Peyer's patch (tissue), 4 donors: ENCODE measurements around the gene CATSPERD. TPM values are rescaled to one million over a fixed set of nuclear protein-coding genes. Genes with fewer than 3 reads are reported as not detected.

Experiments used
- DNase-seq, 3 donors: peaks; one replicate each; pipeline ENCODE4 v3.0.0-alpha.2; 2017 to 2019
- H3K27ac ChIP-seq, 4 donors: fragments of 200-600 bp; sonication (generic); one replicate each; pipeline ENCODE4 v1.5.1; 2016 to 2019
- H3K27me3 ChIP-seq, 2 donors: fragments of 200-600 bp; sonication (generic); one replicate each; pipeline ENCODE4 v1.5.1; 2019
- H3K36me3 ChIP-seq, 3 donors: fragments of 200-600 bp; sonication (generic); one replicate each; pipeline ENCODE4 v1.5.1; 2016 to 2019
- H3K4me1 ChIP-seq, 4 donors: fragments of 200-600 bp; sonication (generic); one replicate each; pipeline ENCODE4 v1.5.1; 2016 to 2019
- H3K4me3 ChIP-seq, 4 donors: fragments of 200-600 bp; sonication (generic); 1 replicate in 3 of 4; 2 replicates in 1 of 4; pipeline ENCODE4 v1.5.1; 2016 to 2019; ENCODE audit warnings: mild to moderate bottlenecking in 1 of 4
- H3K9me3 ChIP-seq, 4 donors: fragments of 200-600 bp; sonication (generic); one replicate each; pipeline ENCODE4 v1.5.1; 2016 to 2019; ENCODE audit warnings: mild to moderate bottlenecking in 1 of 4
- POLR2A ChIP-seq, 2 donors: fragments of 450-650 bp; IDR thresholded peaks; one replicate each; pipeline ENCODE4 v1.5.1; 2017; ENCODE audit warnings: antibody characterized with exemption in 2 of 2, mild to moderate bottlenecking in 2 of 2, moderate library complexity in 2 of 2
- total RNA-seq, 4 donors: library from RNA; depleted of rRNA; stranded (reverse); fragments of >200 nt; gene quantifications; one replicate each; pipeline ENCODE4 v1.1.0, GENCODE V29; 2016
- TF ChIP-seq, protein P1 (sequence below), 6 experiments: fragments of 450-650 bp in 4 of 6; fragments of 200-600 bp in 2 of 6; sonication (generic) in 1 of 6; IDR thresholded peaks; one replicate each; pipeline ENCODE4 v1.5.1; 2017 to 2019; ENCODE audit warnings: antibody characterized with exemption in 6 of 6, mild to moderate bottlenecking in 3 of 6, moderate library complexity in 1 of 6

The CATSPERD gene
- total RNA-seq, 4 donors from 2014 or later = not detected

DNA sequence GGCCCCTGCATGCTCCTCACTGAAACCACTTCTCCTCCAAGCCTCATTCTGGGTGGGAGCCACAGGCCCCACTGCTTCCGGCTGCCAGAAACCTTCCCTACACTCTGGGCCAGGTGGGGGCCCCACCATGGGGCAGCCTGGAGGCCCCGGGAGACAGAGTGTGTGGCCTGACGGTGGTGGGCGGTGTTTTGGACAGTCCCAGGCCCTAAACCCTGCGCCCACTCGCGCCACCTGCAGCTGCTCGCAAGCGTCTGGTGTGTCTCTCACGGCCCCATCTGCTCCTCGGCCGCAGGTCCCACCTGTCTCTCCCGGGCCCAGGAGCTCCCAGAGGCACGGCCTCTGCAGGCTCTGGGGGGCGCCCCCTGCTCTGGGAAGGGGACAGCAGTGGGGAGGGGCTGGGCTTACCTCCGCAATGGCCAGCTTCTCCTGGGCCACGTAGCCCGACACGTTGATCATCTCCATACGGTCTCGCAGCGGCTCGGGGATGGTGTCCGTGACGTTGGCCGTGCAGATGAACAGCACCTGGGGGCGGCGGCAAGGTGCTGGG is 24.7 kb upstream of the CATSPERD start:
- no peaks in the 10 kb centered on the region for H3K9me3 ChIP-seq
- no peak for DNase-seq
- H3K27ac ChIP-seq = no peak overlapping the region
- H3K4me1 ChIP-seq = peaks cover 0 to 18% (median 10%) of the 10 kb centered on the region in 4 donors
- H3K27me3 ChIP-seq = no peaks in the 10 kb centered on the region
- H3K4me3 ChIP-seq = no peak overlapping the region
- TF ChIP-seq, protein P1, sequence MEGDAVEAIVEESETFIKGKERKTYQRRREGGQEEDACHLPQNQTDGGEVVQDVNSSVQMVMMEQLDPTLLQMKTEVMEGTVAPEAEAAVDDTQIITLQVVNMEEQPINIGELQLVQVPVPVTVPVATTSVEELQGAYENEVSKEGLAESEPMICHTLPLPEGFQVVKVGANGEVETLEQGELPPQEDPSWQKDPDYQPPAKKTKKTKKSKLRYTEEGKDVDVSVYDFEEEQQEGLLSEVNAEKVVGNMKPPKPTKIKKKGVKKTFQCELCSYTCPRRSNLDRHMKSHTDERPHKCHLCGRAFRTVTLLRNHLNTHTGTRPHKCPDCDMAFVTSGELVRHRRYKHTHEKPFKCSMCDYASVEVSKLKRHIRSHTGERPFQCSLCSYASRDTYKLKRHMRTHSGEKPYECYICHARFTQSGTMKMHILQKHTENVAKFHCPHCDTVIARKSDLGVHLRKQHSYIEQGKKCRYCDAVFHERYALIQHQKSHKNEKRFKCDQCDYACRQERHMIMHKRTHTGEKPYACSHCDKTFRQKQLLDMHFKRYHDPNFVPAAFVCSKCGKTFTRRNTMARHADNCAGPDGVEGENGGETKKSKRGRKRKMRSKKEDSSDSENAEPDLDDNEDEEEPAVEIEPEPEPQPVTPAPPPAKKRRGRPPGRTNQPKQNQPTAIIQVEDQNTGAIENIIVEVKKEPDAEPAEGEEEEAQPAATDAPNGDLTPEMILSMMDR (IDR thresholded peaks at IDR 0.05) = no peak
- no peak for TF ChIP-seq POLR2A (IDR thresholded peaks at IDR 0.05)
- peaks cover 0 to 84% (median 0%) of the 10 kb centered on the region in 3 donors for H3K36me3 ChIP-seq

DNA sequence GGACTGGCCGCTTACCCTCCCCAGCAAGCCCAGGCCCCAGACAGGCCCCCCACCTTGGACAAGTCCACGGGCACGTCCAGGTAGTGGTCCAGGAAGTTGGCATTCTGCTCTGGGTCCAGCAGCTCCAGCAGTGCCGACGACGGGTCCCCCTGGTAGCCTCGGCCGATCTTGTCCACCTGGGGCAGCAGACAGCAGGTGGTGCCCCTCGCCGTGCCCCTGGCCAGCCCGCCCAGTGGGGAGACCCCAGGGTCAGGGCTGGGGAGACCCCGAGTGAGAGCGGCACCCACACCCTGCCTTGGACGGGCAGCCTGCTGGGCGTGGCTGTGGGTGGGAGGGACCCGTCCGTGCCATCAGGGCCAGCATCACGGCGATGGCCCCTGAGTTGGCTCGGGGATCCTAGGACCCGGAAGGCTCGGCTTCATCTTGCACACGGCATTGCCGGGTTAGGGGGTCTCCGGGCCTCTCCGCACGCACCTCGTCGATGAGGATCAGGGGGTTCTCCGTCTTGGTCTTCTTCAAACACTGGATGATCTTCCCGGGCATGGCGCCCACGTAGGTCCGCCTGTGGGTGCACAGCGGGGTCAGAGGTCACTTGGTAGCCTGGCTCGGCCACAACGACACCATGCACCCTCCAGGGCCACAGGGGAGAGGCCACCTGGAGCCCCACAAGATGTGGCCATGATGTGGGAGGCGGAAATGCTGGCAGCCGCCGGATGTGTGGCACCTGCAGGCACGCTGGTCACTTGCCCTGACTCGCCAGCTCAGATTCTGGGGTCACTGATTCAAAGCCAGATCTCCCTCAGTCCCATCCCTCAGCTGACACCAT is 24.0 kb upstream of the CATSPERD start:
- Histone ChIP-seq H3K27ac (no peak overlapping the region), H3K9me3 (no peaks in the 10 kb centered on the region), H3K36me3 (peaks cover 0 to 90% (median 0%) of the 10 kb centered on the region in 3 donors), H3K4me1 (peaks cover 0 to 12% (median 7%) of the 10 kb centered on the region in 4 donors), H3K4me3 (no peak overlapping the region), H3K27me3 (no peaks in the 10 kb centered on the region)
- no peak for DNase-seq
- TF ChIP-seq POLR2A (IDR thresholded peaks at IDR 0.05) = no peak
- TF ChIP-seq, protein P1 (IDR thresholded peaks at IDR 0.05) = no peak

DNA sequence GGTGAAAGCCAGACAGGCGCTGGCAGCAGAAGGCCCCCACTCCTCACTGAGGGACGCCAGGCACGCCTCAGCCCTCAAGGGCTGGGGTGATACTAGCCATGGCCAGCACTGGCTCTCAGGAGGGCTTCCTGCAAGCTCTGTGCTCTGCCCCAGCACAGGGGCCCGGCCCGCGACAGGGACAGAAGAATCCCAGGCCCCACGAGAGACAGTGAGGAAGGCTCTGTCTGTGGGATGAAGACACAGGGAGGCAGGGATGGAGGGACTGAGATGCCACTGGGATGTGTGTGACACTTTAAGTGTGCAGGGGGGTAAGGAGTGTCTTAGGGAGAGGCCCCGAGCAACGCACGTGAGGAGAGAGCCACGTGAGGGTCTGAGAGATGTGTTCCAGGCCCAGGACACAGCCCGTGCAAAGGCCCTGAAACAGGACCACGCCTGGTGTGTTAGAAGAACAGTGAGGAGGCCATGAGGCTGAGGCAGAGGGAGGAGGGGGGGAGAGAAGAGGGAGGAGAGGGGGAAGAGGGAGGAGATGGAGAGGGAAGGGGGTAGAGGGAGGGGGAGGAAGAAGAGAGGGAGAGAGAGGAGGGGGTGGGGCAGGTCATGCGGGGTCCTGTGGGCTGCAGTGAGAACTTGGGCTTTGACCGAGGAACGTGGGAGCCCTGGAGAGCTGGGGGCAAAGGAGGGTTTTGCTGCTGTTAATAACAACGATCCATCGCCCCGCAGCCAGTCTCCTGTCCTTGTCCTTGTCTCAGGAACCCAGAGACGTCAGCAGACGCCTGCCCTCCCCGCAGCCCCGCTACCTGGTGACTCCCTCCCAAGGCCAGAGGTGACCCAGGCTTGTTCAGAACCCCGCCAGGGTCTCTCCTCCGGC is 23.2 kb upstream of the CATSPERD start:
- DNase-seq = no peak
- TF ChIP-seq, protein P1 (IDR thresholded peaks at IDR 0.05) = no peak
- no peak for TF ChIP-seq POLR2A (IDR thresholded peaks at IDR 0.05)
- Histone ChIP-seq H3K4me3 (no peak overlapping the region), H3K27ac (no peak overlapping the region), H3K4me1 (peaks cover 0 to 4% (median 1%) of the 10 kb centered on the region in 4 donors), H3K27me3 (no peaks in the 10 kb centered on the region), H3K36me3 (peaks cover 0 to 83% (median 0%) of the 10 kb centered on the region in 3 donors), H3K9me3 (no peaks in the 10 kb centered on the region)

DNA sequence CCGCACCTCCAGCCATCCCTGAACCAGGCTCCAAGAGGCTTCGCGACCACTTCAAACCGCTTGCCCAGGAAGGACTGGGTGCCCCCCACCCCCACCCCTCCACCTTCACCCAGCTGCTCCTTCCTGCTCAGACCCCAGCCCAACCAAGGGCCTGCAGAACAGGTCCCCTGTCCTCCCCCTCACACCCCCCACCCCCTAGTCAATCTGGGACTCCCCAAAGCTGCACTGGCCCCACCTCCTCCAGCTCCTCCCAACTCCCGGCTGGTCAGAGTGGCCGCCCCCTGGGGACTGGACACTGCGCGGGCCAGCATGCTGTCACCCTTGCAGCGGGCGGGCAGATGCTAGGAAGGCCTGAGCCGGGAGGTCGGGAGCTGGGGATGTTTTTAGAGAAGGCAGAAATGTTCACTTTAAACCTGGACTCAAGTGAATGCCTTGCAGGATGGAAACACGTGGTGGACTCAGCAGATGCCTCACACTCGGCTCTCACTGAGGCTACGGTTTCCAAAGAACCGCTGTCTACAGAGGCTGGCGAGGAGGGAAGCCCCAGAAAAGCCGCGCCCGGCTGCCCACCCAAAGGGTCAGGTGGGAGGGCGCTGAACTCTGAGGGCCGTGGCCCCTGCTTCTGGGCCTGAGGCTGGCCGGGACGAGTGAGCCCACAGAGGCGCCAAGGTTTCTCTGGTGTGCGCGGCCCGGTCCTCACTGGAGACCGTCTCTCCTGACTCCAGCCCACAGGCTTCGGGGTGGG is 22.4 kb upstream of the CATSPERD start:
- H3K4me3 ChIP-seq = no peak overlapping the region
- H3K36me3 ChIP-seq = peaks cover 0 to 75% (median 0%) of the 10 kb centered on the region in 3 donors
- H3K27ac ChIP-seq = no peak overlapping the region
- H3K27me3 ChIP-seq = no peaks in the 10 kb centered on the region
- DNase-seq = no peak
- H3K4me1 ChIP-seq = no peaks in the 10 kb centered on the region
- H3K9me3 ChIP-seq = no peaks in the 10 kb centered on the region
- TF ChIP-seq, protein P1 (IDR thresholded peaks at IDR 0.05) = no peak
- TF ChIP-seq POLR2A (IDR thresholded peaks at IDR 0.05) = no peak
